Activated CD4-positive, alpha-beta T cell treated with anti-CD3 and anti-CD28 coated beads, Interleukin-2, amount 10 ng/mL, durations not matched to agents 7 days and 5 days (primary cell): ENCODE measurements around the gene CUTC. TPM values are rescaled to one million over a fixed set of nuclear protein-coding genes. Genes with fewer than 3 reads are reported as not detected.

Experiments
- CTCF ChIA-PET: fragments of 350-600 bp; sonication (Branson Sonifier 250); formaldehyde crosslinking; loops from one replicate; lab custom pipeline; 2021; ENCODE audit warnings: antibody characterized with exemption; lab: Charles Lee
- POLR2A ChIA-PET: fragments of 350-600 bp; sonication (Branson Sonifier 250); formaldehyde crosslinking; loops from one replicate; lab custom pipeline; 2021; ENCODE audit warnings: antibody characterized with exemption; lab: Charles Lee
- DNase-seq: peaks from one replicate; pipeline ENCODE4 v3.0.0-alpha.2; 2020
- H3K27ac Mint-ChIP-seq: one replicate; pipeline ENCODE4 v1.8.0; 2021; ENCODE audit warnings: mild to moderate bottlenecking, moderate library complexity, mixed read lengths
- H3K27me3 Mint-ChIP-seq: one replicate; pipeline ENCODE4 v1.8.0; 2021; ENCODE audit warnings: mixed read lengths
- H3K36me3 Mint-ChIP-seq: one replicate; pipeline ENCODE4 v1.8.0; 2021; ENCODE audit warnings: low read depth, mixed read lengths
- H3K4me1 Mint-ChIP-seq: one replicate; pipeline ENCODE4 v1.8.0; 2021; ENCODE audit warnings: mixed read lengths
- H3K4me3 Mint-ChIP-seq: one replicate; pipeline ENCODE4 v1.8.0; 2021; ENCODE audit warnings: mild to moderate bottlenecking, moderate library complexity, mixed read lengths
- H3K9me3 Mint-ChIP-seq: one replicate; pipeline ENCODE4 v1.8.0; 2021; ENCODE audit warnings: mixed read lengths
- total RNA-seq, 2 experiments: library from RNA; stranded (reverse); gene quantifications; one replicate each; pipeline ENCODE4 v1.2.3, GENCODE V29; 2021

The CUTC gene
- total RNA-seq, 2 experiments from 2014 or later: 20.2 to 21.3 TPM

DNA sequence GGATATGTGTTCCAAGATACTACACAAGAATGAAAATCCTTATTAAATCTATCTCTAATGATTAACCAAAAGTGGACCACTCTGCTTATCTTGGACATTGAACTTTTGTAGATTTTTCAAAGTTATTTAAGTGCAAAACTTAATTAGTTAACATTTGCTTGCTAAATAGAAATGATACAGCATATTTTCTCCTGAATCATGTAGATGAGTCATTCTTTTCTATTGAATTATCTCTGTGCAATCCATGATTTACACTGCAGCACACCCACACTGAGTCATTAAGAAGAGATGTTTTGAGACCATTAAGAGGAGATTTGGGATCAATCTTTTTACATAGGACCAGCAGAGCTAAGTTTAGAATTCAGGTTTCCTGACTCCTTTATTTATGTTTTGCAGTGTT, 43.8 kb downstream of the CUTC start:
- CTCF ChIA-PET: no interaction called here
- no peaks in the 10 kb centered on the region for H3K27me3 Mint-ChIP-seq
- no peaks in the 10 kb centered on the region for H3K9me3 Mint-ChIP-seq
- H3K4me1 Mint-ChIP-seq: peaks cover 8% of the 10 kb centered on the region
- H3K36me3 Mint-ChIP-seq: no peaks in the 10 kb centered on the region
- no peak overlapping the region for H3K27ac Mint-ChIP-seq
- no peak overlapping the region for H3K4me3 Mint-ChIP-seq
- DNase-seq: no peak
- POLR2A ChIA-PET: no interaction called here

GRCh38 chr10:99777918-99778714, 46.1 kb downstream of the CUTC start:
- DNase-seq: no peak
- Mint-ChIP-seq H3K27me3 (no peaks in the 10 kb centered on the region), H3K4me1 (peaks cover 8% of the 10 kb centered on the region), H3K36me3 (no peaks in the 10 kb centered on the region), H3K4me3 (no peak overlapping the region), H3K27ac (no peak overlapping the region), H3K9me3 (no peaks in the 10 kb centered on the region)
- ChIA-PET CTCF (no interaction called here), POLR2A (no interaction called here)

DNA sequence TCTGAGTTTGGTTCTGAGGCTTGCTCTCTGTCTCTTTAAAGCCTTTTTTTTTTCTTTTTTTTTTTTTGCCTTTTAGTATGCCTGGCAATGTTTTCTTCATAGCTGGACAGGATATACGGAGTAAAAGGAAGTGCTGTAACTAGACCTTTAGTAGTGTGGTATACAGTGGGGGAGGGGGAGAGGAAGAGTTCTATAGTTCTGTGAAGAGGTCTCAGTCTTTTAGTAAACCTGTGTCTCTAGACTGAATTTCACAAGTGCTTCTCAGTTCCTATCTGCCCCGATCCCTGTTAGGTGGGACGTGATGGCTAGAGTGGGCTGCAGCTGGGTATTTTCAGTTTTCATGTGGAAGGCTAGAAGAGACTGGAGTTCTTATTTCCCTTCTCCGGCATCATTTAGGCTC, 47.3 kb downstream of the CUTC start:
- Mint-ChIP-seq H3K27ac (no peak overlapping the region), H3K36me3 (no peaks in the 10 kb centered on the region), H3K9me3 (no peaks in the 10 kb centered on the region), H3K27me3 (no peaks in the 10 kb centered on the region), H3K4me3 (no peak overlapping the region), H3K4me1 (peaks cover 8% of the 10 kb centered on the region)
- ChIA-PET CTCF (interaction anchor here (0.6 kb wide), 1 partner anchor 792 kb away, joined by 3 read pairs; no protein-coding TSS in a partner anchor), POLR2A (no interaction called here)
- no peak for DNase-seq

DNA sequence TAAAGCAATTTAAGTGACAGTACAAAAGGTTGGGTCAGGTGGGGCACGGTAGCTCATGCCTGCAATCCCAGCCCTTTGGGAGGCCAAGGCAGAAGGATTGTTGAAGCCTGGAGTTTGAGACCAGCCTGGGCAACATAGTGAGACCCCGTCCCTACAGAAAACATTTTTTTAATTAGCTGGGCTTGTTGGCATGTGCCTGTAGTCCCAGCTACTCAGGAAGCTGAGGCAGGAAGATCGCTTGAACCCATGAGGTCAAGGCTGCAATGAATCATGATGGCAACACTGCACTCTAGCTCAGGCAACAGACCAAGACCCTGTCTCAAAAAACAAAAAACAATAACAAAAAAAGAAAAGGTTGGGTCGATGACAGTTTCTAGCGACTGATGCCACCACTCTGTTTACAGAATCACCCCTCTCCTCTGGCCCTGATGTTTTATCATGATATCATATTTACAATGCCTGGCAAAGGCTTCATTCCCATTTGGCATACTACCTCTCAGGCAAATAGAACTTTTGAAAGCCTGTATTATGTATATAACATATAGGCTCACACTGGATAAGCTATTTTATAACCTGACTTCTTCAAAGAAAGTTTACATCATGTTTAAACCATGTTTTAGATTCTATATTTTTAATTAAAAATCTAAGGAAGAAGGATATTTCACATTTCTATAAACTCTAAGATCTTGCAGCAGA, 49.8 kb downstream of the CUTC start:
- no peaks in the 10 kb centered on the region for H3K36me3 Mint-ChIP-seq
- H3K4me3 Mint-ChIP-seq: no peak overlapping the region
- POLR2A ChIA-PET: interaction anchor here (0.6 kb wide), 1 partner anchor 63 kb away, joined by 3 read pairs; no protein-coding TSS in a partner anchor
- peaks cover 8% of the 10 kb centered on the region for H3K4me1 Mint-ChIP-seq
- H3K27me3 Mint-ChIP-seq: no peaks in the 10 kb centered on the region
- no peak for DNase-seq
- H3K27ac Mint-ChIP-seq: no peak overlapping the region
- CTCF ChIA-PET: interaction anchor here (0.6 to 1.1 kb wide), 2 partner anchors 19 to 116 kb away, joined by 3 to 4 read pairs; no protein-coding TSS in a partner anchor
- H3K9me3 Mint-ChIP-seq: no peaks in the 10 kb centered on the region

GRCh38 chr10:99782447-99783286, 50.6 kb downstream of the CUTC start, which contains the start of gene ABCC2:
Gene ABCC2 (plus strand): TSS chr10:99782640. CDS start chr10:99782845, 205 bp downstream.
- no peaks in the 10 kb centered on the region for H3K27me3 Mint-ChIP-seq
- no peak within 1 kb of the TSS for H3K4me3 Mint-ChIP-seq
- no peaks in the 10 kb centered on the region for H3K9me3 Mint-ChIP-seq
- no peaks in the 10 kb centered on the region for H3K36me3 Mint-ChIP-seq
- H3K27ac Mint-ChIP-seq: no peak within 1 kb of the TSS
- ChIA-PET CTCF (interaction anchor here (0.6 to 1.1 kb wide), 3 partner anchors 18 to 1117 kb away, joined by 3 to 5 read pairs (median 3); no protein-coding TSS in a partner anchor), POLR2A (no interaction called here)
- peaks cover 8% of the 10 kb centered on the region for H3K4me1 Mint-ChIP-seq
- no peak for DNase-seq

- no peaks in the 10 kb centered on the region for H3K9me3 Mint-ChIP-seq
- H3K4me3 Mint-ChIP-seq: no peak overlapping the region
- H3K27ac Mint-ChIP-seq: no peak overlapping the region
- DNase-seq: no peak
- H3K36me3 Mint-ChIP-seq: no peaks in the 10 kb centered on the region
- ChIA-PET POLR2A (no interaction called here), CTCF (no interaction called here)
- no peaks in the 10 kb centered on the region for H3K27me3 Mint-ChIP-seq
- peaks cover 7% of the 10 kb centered on the region for H3K4me1 Mint-ChIP-seq
Measured at GRCh38 chr10:99784016-99784726, 52.1 kb downstream of the CUTC start.

GRCh38 chr10:99784727-99785441, 52.9 kb downstream of the CUTC start:
- POLR2A ChIA-PET: no interaction called here
- CTCF ChIA-PET: no interaction called here
- H3K36me3 Mint-ChIP-seq: no peaks in the 10 kb centered on the region
- peaks cover 2% of the 10 kb centered on the region for H3K4me1 Mint-ChIP-seq
- H3K4me3 Mint-ChIP-seq: no peak overlapping the region
- H3K27ac Mint-ChIP-seq: no peak overlapping the region
- DNase-seq: no peak
- H3K27me3 Mint-ChIP-seq: no peaks in the 10 kb centered on the region
- no peaks in the 10 kb centered on the region for H3K9me3 Mint-ChIP-seq

- CTCF ChIA-PET: no interaction called here
- Mint-ChIP-seq H3K27me3 (no peaks in the 10 kb centered on the region), H3K4me1 (no peaks in the 10 kb centered on the region), H3K36me3 (no peaks in the 10 kb centered on the region), H3K9me3 (no peaks in the 10 kb centered on the region), H3K4me3 (no peak overlapping the region), H3K27ac (no peak overlapping the region)
- POLR2A ChIA-PET: no interaction called here
- no peak for DNase-seq
Measured at GRCh38 chr10:99785646-99786045, 53.6 kb downstream of the CUTC start.

DNA sequence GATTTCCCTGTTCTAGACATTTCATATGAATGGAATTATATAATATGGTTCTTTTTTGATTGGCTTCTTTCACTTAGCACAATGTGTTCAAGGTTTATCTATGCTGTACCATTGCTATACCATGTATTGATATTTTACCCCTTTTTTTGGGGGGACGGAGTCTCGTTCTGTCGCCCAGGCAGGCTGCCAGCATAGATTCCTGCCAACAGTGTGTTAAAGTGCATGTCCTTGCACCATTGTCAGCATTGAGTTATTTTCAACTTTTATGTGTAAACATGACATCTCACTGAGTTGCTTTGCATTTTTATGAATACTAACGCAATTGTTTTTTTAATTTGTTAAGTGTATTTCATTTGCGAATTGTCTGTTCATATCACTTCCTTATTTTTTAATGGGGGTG, 55.3 kb downstream of the CUTC start:
- CTCF ChIA-PET: no interaction called here
- Mint-ChIP-seq H3K36me3 (no peaks in the 10 kb centered on the region), H3K27ac (no peak overlapping the region), H3K4me1 (no peaks in the 10 kb centered on the region), H3K27me3 (no peaks in the 10 kb centered on the region), H3K4me3 (no peak overlapping the region), H3K9me3 (no peaks in the 10 kb centered on the region)
- DNase-seq: no peak
- POLR2A ChIA-PET: no interaction called here

GRCh38 chr10:99787782-99788445, 55.9 kb downstream of the CUTC start:
- Mint-ChIP-seq H3K4me1 (no peaks in the 10 kb centered on the region), H3K9me3 (no peaks in the 10 kb centered on the region), H3K27ac (no peak overlapping the region), H3K27me3 (no peaks in the 10 kb centered on the region), H3K36me3 (no peaks in the 10 kb centered on the region), H3K4me3 (no peak overlapping the region)
- ChIA-PET CTCF (interaction anchor here (0.6 to 1.1 kb wide), 3 partner anchors 23 to 228 kb away, joined by 3 to 5 read pairs (median 3); no protein-coding TSS in a partner anchor), POLR2A (no interaction called here)
- DNase-seq: no peak

GRCh38 chr10:99788598-99789256, 56.7 kb downstream of the CUTC start:
- H3K4me3 Mint-ChIP-seq: no peak overlapping the region
- ChIA-PET POLR2A (no interaction called here), CTCF (interaction anchor here (0.9 to 1.1 kb wide), 2 partner anchors 42 to 229 kb away, joined by 3 to 5 read pairs; no protein-coding TSS in a partner anchor)
- H3K4me1 Mint-ChIP-seq: no peaks in the 10 kb centered on the region
- no peak overlapping the region for H3K27ac Mint-ChIP-seq
- no peaks in the 10 kb centered on the region for H3K36me3 Mint-ChIP-seq
- no peaks in the 10 kb centered on the region for H3K27me3 Mint-ChIP-seq
- no peak for DNase-seq
- no peaks in the 10 kb centered on the region for H3K9me3 Mint-ChIP-seq
